ENCODE measurements around the gene TSPAN18. TPM values are rescaled to one million over a fixed set of nuclear protein-coding genes. Genes with fewer than 3 reads are reported as not detected.

TSPAN18 gene
- total RNA-seq, 4 donors from 2014 or later = 0.95 to 4.5 (median 2.3) TPM

GRCh38 chr11:44905131-44905866, 178.5 kb downstream of the TSPAN18 start:
- intact Hi-C loops (cut with DNase I; ENCODE audit: low total_unique reads) = no loop called here
- 83% methylated on average over 9 of the region's 9 CpGs for WGBS, 2 donors
- TF ChIP-seq CTCF (IDR thresholded peaks at IDR 0.05) (no peak), POLR2A (IDR thresholded peaks at IDR 0.05) (no peak)
- no peak for DNase-seq (ENCODE audit: low spot score in 2 of 2)
- no peak overlapping the region for H3K4me3 ChIP-seq (ENCODE audit: low read depth, poor library complexity, severe bottlenecking)

- no peak for DNase-seq (ENCODE audit: low spot score in 2 of 2)
- intact Hi-C loops (cut with DNase I; ENCODE audit: low total_unique reads) = no loop called here
- TF ChIP-seq CTCF (IDR thresholded peaks at IDR 0.05) (no peak), POLR2A (IDR thresholded peaks at IDR 0.05) (no peak)
- no peak overlapping the region for H3K4me3 ChIP-seq (ENCODE audit: low read depth, poor library complexity, severe bottlenecking)
- 76 to 77% methylated on average over 5 of the region's 5 CpGs for WGBS, 2 donors
Observed at GRCh38 chr11:44906649-44907048, 179.9 kb downstream of the TSPAN18 start.

GRCh38 chr11:44909557-44909956, 182.8 kb downstream of the TSPAN18 start:
- no peak overlapping the region for H3K4me3 ChIP-seq (ENCODE audit: low read depth, poor library complexity, severe bottlenecking)
- DNase-seq (ENCODE audit: low spot score in 2 of 2) = no peak
- WGBS, 2 donors = 88 to 91% methylated on average over 7 to 14 of the region's 14 CpGs
- no peak for TF ChIP-seq CTCF (IDR thresholded peaks at IDR 0.05)
- TF ChIP-seq POLR2A (IDR thresholded peaks at IDR 0.05) = no peak
- intact Hi-C loops (cut with DNase I; ENCODE audit: low total_unique reads) = no loop called here

GRCh38 chr11:44910591-44910990, 183.8 kb downstream of the TSPAN18 start:
- no peak for DNase-seq (ENCODE audit: low spot score in 2 of 2)
- 82 to 88% methylated on average over 9 of the region's 9 CpGs for WGBS, 2 donors
- TF ChIP-seq CTCF (IDR thresholded peaks at IDR 0.05) (no peak), POLR2A (IDR thresholded peaks at IDR 0.05) (no peak)
- intact Hi-C loops (cut with DNase I; ENCODE audit: low total_unique reads) = loop anchor here (10.0 kb wide), 2 partner anchors 356 to 626 kb away; no protein-coding TSS in a partner anchor
- no peak overlapping the region for H3K4me3 ChIP-seq (ENCODE audit: low read depth, poor library complexity, severe bottlenecking)

- peak; percentile 88 to 95 for DNase-seq (ENCODE audit: low spot score in 2 of 2)
- intact Hi-C loops (cut with DNase I; ENCODE audit: low total_unique reads) = loop anchor here (10.0 kb wide), 2 partner anchors 356 to 626 kb away; no protein-coding TSS in a partner anchor
- WGBS, 2 donors = 21 to 22% methylated on average over 21 to 24 of the region's 24 CpGs
- TF ChIP-seq CTCF (IDR thresholded peaks at IDR 0.05) (peak in 1 of 3 donors; percentile 72), POLR2A (IDR thresholded peaks at IDR 0.05) (no peak)
- no peak overlapping the region for H3K4me3 ChIP-seq (ENCODE audit: low read depth, poor library complexity, severe bottlenecking)
Observed at GRCh38 chr11:44911029-44911814, 184.5 kb downstream of the TSPAN18 start.
